H1 (cell line): ENCODE measurements around the gene UPB1. TPM values are rescaled to one million over a fixed set of nuclear protein-coding genes. Genes with fewer than 3 reads are reported as not detected.

Experiments used
- CTCF ChIA-PET: fragments of 300-600 bp; sonication (Branson Sonifier 250); formaldehyde crosslinking; loops from one replicate; lab custom pipeline; 2021; ENCODE audit not compliant: partially characterized antibody; lab: Charles Lee
- POLR2A ChIA-PET: fragments of 300-600 bp; sonication (Branson Sonifier 250); formaldehyde crosslinking; loops from one replicate; lab custom pipeline; 2021; ENCODE audit warnings: inconsistent platforms; ENCODE audit not compliant: partially characterized antibody; lab: Charles Lee
- DNase-seq, 2 experiments: peaks; one replicate each; pipeline versions ENCODE4 v3.0.0 to v3.0.0-alpha.2; 2010 to 2022; ENCODE audit warnings: low spot score in 2 of 2, low read depth in 1 of 2, mixed read lengths in 1 of 2
- FAIRE-seq: peaks from 2 replicates; lab custom pipeline; 2011; peaks lifted over from hg19 to GRCh38; lab: Jason Lieb, UNC
- H2AFZ ChIP-seq: 2 replicates; pipeline ENCODE4 v1.8.1; 2012; ENCODE audit warnings: low read length, inconsistent platforms
- H2AK5ac ChIP-seq: 2 replicates; pipeline ENCODE4 v1.6.1; 2013; ENCODE audit warnings: low read depth, low read length
- H2BK120ac ChIP-seq: replicated peaks from 2 replicates; pipeline ENCODE3; 2013; ENCODE audit warnings: low read depth, low read length, inconsistent platforms
- H2BK12ac ChIP-seq: 2 replicates; pipeline ENCODE4 v1.6.1; 2013; ENCODE audit warnings: low read depth, low read length
- H2BK15ac ChIP-seq: 2 replicates; pipeline ENCODE4 v1.6.1; 2013; ENCODE audit warnings: low read length
- H2BK20ac ChIP-seq: 2 replicates; pipeline ENCODE4 v1.6.1; 2013; ENCODE audit warnings: low read length
- H2BK5ac ChIP-seq: 2 replicates; pipeline ENCODE4 v1.6.1; 2013; ENCODE audit warnings: low read depth, low read length
- H3K14ac ChIP-seq: 2 replicates; pipeline ENCODE4 v1.6.1; 2013; ENCODE audit warnings: inconsistent platforms; ENCODE audit not compliant: insufficient read length
- H3K18ac ChIP-seq: 2 replicates; pipeline ENCODE4 v1.6.1; 2013; ENCODE audit warnings: low read length; ENCODE audit errors: extremely low read depth
- H3K23ac ChIP-seq: 2 replicates; pipeline ENCODE4 v1.6.1; 2013; ENCODE audit warnings: inconsistent platforms; ENCODE audit not compliant: insufficient read length
- H3K23me2 ChIP-seq: 2 replicates; pipeline ENCODE4 v1.6.1; 2013; ENCODE audit warnings: low read depth, low read length
- H3K27ac ChIP-seq: 2 replicates; pipeline ENCODE4 v1.6.1; 2011; ENCODE audit warnings: low read depth, low read length, inconsistent platforms
- H3K27me3 ChIP-seq, 4 experiments: replicated peaks in 1 of 4; 1 replicate in 1 of 4; 2 replicates in 3 of 4; pipeline versions ENCODE4 v1.6.1 to v1.8.1; 2011 to 2013; ENCODE audit warnings: low read length in 3 of 4, mild to moderate bottlenecking in 3 of 4, inconsistent platforms in 2 of 4, mixed read lengths in 2 of 4, moderate library complexity in 1 of 4; ENCODE audit not compliant: control insufficient read depth in 3 of 4, insufficient read depth in 3 of 4; ENCODE audit errors: extremely low read depth in 1 of 4
- H3K36me3 ChIP-seq, 4 experiments: 2 replicates each; pipeline versions ENCODE4 v1.6.1 to v1.8.1; 2011 to 2013; ENCODE audit warnings: mild to moderate bottlenecking in 4 of 4, low read length in 3 of 4, moderate library complexity in 2 of 4, control low read depth in 1 of 4, inconsistent platforms in 1 of 4; ENCODE audit not compliant: insufficient read depth in 4 of 4, control insufficient read depth in 2 of 4
- H3K4ac ChIP-seq: replicated peaks from 2 replicates; pipeline ENCODE3; 2013; ENCODE audit warnings: low read length, low read depth, mixed read lengths, inconsistent platforms; ENCODE audit not compliant: insufficient read length
- H3K4me1 ChIP-seq, 4 experiments: replicated peaks in 1 of 4; 1 replicate in 1 of 4; 2 replicates in 3 of 4; pipeline versions ENCODE4 v1.6.1 to v1.8.1; 2011 to 2013; ENCODE audit warnings: low read length in 3 of 4, inconsistent platforms in 2 of 4, mixed read lengths in 1 of 4; ENCODE audit not compliant: insufficient read depth in 4 of 4, control insufficient read depth in 3 of 4
- H3K4me2 ChIP-seq, 2 experiments: 2 replicates each; pipeline versions ENCODE4 v1.6.1 to v1.8.1; 2011 to 2013; ENCODE audit warnings: low read depth in 2 of 2, low read length in 2 of 2, control low read depth in 1 of 2, inconsistent platforms in 1 of 2, mild to moderate bottlenecking in 1 of 2; ENCODE audit not compliant: insufficient read depth in 1 of 2
- H3K4me3 ChIP-seq, 4 experiments: fragments of 200-600, 300-600 bp in 1 of 4; sonication (generic), shearing (Covaris generic), sonication (Bioruptor Twin) in 1 of 4; 2 replicates each; pipeline versions ENCODE4 v1.5.1 to v1.8.1; 2011 to 2016; ENCODE audit warnings: low read length in 4 of 4, low read depth in 3 of 4, control low read depth in 2 of 4, inconsistent platforms in 2 of 4, mild to moderate bottlenecking in 2 of 4, mixed read lengths in 1 of 4, moderate library complexity in 1 of 4; ENCODE audit not compliant: insufficient read depth in 2 of 4; ENCODE audit errors: extremely low read depth in 1 of 4
- H3K56ac ChIP-seq: replicated peaks from 2 replicates; pipeline ENCODE3; 2013; ENCODE audit warnings: low read depth, mild to moderate bottlenecking, mixed read lengths, low read length, inconsistent platforms; ENCODE audit not compliant: insufficient read length
- H3K79me1 ChIP-seq: 2 replicates; pipeline ENCODE4 v1.6.1; 2013; ENCODE audit warnings: low read depth, low read length, control low read depth
- H3K79me2 ChIP-seq, 2 experiments: 2 replicates each; pipeline versions ENCODE4 v1.6.1 to v1.8.1; 2012 to 2013; ENCODE audit warnings: low read length in 2 of 2, mild to moderate bottlenecking in 2 of 2, inconsistent platforms in 1 of 2; ENCODE audit not compliant: insufficient read depth in 2 of 2, control insufficient read depth in 1 of 2
- H3K9ac ChIP-seq, 4 experiments: replicated peaks in 1 of 4; 1 replicate in 1 of 4; 2 replicates in 3 of 4; pipeline versions ENCODE4 v1.6.1 to v1.8.1; 2011 to 2013; ENCODE audit warnings: low read depth in 3 of 4, low read length in 3 of 4, control low read depth in 2 of 4, mild to moderate bottlenecking in 2 of 4, moderate library complexity in 2 of 4, inconsistent platforms in 1 of 4; ENCODE audit errors: extremely low read depth in 1 of 4
- H3K9me3 ChIP-seq, 2 experiments: 2 replicates each; pipeline versions ENCODE4 v1.6.1 to v1.8.1; 2012 to 2013; ENCODE audit warnings: mild to moderate bottlenecking in 2 of 2, moderate library complexity in 2 of 2, control low read depth in 1 of 2, inconsistent platforms in 1 of 2, low read depth in 1 of 2, low read length in 1 of 2, mixed read lengths in 1 of 2; ENCODE audit not compliant: insufficient read depth in 2 of 2
- H4K20me1 ChIP-seq, 2 experiments: replicated peaks in 1 of 2; 2 replicates each; pipeline versions ENCODE3 to v1.8.1; 2011 to 2013; ENCODE audit warnings: inconsistent platforms in 2 of 2, low read length in 2 of 2, mild to moderate bottlenecking in 1 of 2; ENCODE audit not compliant: insufficient read depth in 2 of 2, control insufficient read depth in 1 of 2
- H4K5ac ChIP-seq: 2 replicates; pipeline ENCODE4 v1.6.1; 2013; ENCODE audit warnings: low read length, low read depth, mixed read lengths, inconsistent platforms; ENCODE audit not compliant: insufficient read length
- H4K8ac ChIP-seq: 2 replicates; pipeline ENCODE4 v1.8.0; 2013; ENCODE audit warnings: mild to moderate bottlenecking, moderate library complexity, low read length, inconsistent platforms; ENCODE audit not compliant: insufficient read depth; ENCODE audit errors: extremely low read depth
- H4K91ac ChIP-seq: replicated peaks from 2 replicates; pipeline ENCODE3; 2013; ENCODE audit warnings: low read length, mixed read lengths, inconsistent platforms; ENCODE audit not compliant: insufficient read length
- SP2 ChIP-seq: IDR thresholded peaks from 2 replicates; pipeline ENCODE4 v1.6.1; 2012; ENCODE audit warnings: mild to moderate bottlenecking, low read length, inconsistent platforms
- TAF1 ChIP-seq: IDR thresholded peaks from 2 replicates; pipeline ENCODE4 v1.6.1; 2011; ENCODE audit warnings: mild to moderate bottlenecking, low read depth, low read length
- USF2 ChIP-seq: IDR thresholded peaks from 2 replicates; pipeline ENCODE4 v1.6.1; 2011; ENCODE audit warnings: low read length, improper control_type of control experiment
- WGBS, 2 experiments: shearing (Covaris generic) in 1 of 2; methylation state at CpG; one replicate each; pipeline versions ENCODE4 v1.1.6 to v1.1.7; 2013 to 2015; ENCODE audit warnings: low lambda C conversion rate in 2 of 2, mixed read lengths in 2 of 2, inconsistent platforms in 1 of 2, low coverage in 1 of 2, missing lambda C conversion rate in 1 of 2; ENCODE audit not compliant: insufficient replicate concordance in 2 of 2, insufficient coverage in 1 of 2, insufficient read length in 1 of 2; ENCODE audit errors: extremely low coverage in 1 of 2, missing lambda C conversion rate in 1 of 2; 5-methylcytosine and 5-hydroxymethylcytosine counted together
- polyA plus RNA-seq, 7 experiments: library from polyadenylated mRNA; depleted of rRNA in 3 of 7; stranded (reverse) in 5 of 7; unstranded in 2 of 7; fragments of >200 nt in 5 of 7; fragments of 200-250 nt in 2 of 7; gene quantifications; 1 replicate in 5 of 7; 2 replicates in 1 of 7; 4 replicates in 1 of 7; pipeline versions ENCODE4 v1.2.1 to v1.2.3, GENCODE V29; 2011 to 2013; ENCODE audit warnings: missing spikeins in 2 of 7, mixed read lengths in 2 of 7
- total RNA-seq: library from RNA; stranded (reverse); fragmentation: NEBNext Ultra II Directional; extraction: Animal tissue kit (Norgen Biotek cat#: 25700); gene quantifications from 2 replicates; pipeline ENCODE4 v1.2.1, GENCODE V29; 2021

Gene UPB1
- total and polyA plus RNA-seq, 2 of the 8 experiments (the other 6 are each of a cell fraction or from before 2014, with no cell fraction given): 0.09 TPM; not detected in 1

- ChIA-PET CTCF (interaction anchor here (1.0 to 2.4 kb wide), 5 partner anchors 21 to 44 kb away, joined by 3 to 10 read pairs (median 3); no protein-coding TSS in a partner anchor), POLR2A (interaction anchor here (1.2 to 1.7 kb wide), 2 partner anchors 9 to 11 kb away, joined by 4 read pairs; no protein-coding TSS in a partner anchor)
- no peak overlapping the region for H3K14ac ChIP-seq
- no peak overlapping the region for H2BK20ac ChIP-seq
- no peak overlapping the region for H2AFZ ChIP-seq
- H2AK5ac ChIP-seq: no peak overlapping the region
- H4K8ac ChIP-seq: no peak overlapping the region
- H3K56ac ChIP-seq: no peak overlapping the region
- no peak overlapping the region for H3K23ac ChIP-seq
- H2BK12ac ChIP-seq: no peak overlapping the region
- TF ChIP-seq USF2 (no peak), SP2 (no peak), TAF1 (no peak)
- H3K27ac ChIP-seq: no peak overlapping the region
- H3K4me2 ChIP-seq: no peak overlapping the region
- H4K91ac ChIP-seq: no peak overlapping the region
- no peak overlapping the region for H3K9ac ChIP-seq
- H4K20me1 ChIP-seq: no peaks in the 10 kb centered on the region
- H2BK120ac ChIP-seq: no peak overlapping the region
- H3K9me3 ChIP-seq: no peaks in the 10 kb centered on the region
- H4K5ac ChIP-seq: no peak overlapping the region
- H3K18ac ChIP-seq: no peak overlapping the region
- H3K4me1 ChIP-seq: peaks cover 4 to 8% (median 6%) of the 10 kb centered on the region in 4 experiments; a peak in 5 of 7 replicates
- no peak overlapping the region for H3K4ac ChIP-seq
- H3K23me2 ChIP-seq: no peaks in the 10 kb centered on the region
- H2BK15ac ChIP-seq: no peak overlapping the region
- no peak overlapping the region for H2BK5ac ChIP-seq
- H3K27me3 ChIP-seq: no peaks in the 10 kb centered on the region
- H3K79me2 ChIP-seq: no peaks in the 10 kb centered on the region
- H3K36me3 ChIP-seq: no peaks in the 10 kb centered on the region
- H3K79me1 ChIP-seq: no peaks in the 10 kb centered on the region
- DNase-seq (no peak), FAIRE-seq (no peak)
- H3K4me3 ChIP-seq: no peak overlapping the region
- WGBS, 2 experiments: 90% methylated on average over 5 of the region's 5 CpGs; no CpG with 5 or more reads in 1 of the 2 experiments
Measured at GRCh38 chr22:24465566-24465965, 29.6 kb upstream of the UPB1 start.
